TTC549 (cell line): ENCODE results near the gene ENKD1.
"Not testable (repeated sequence)": the region's sequence is repeated elsewhere in the genome, so short reads cannot be mapped to it uniquely, and the experiment has no call there.

Source experiments
- FAIRE-seq: peaks from 2 replicates; lab custom pipeline; 2012; peaks lifted over from hg19 to GRCh38; lab: Jason Lieb, UNC

Gene ENKD1, protein sequence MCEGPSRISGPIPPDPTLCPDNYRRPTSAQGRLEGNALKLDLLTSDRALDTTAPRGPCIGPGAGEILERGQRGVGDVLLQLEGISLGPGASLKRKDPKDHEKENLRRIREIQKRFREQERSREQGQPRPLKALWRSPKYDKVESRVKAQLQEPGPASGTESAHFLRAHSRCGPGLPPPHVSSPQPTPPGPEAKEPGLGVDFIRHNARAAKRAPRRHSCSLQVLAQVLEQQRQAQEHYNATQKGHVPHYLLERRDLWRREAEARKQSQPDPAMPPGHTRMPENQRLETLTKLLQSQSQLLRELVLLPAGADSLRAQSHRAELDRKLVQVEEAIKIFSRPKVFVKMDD

DNA sequence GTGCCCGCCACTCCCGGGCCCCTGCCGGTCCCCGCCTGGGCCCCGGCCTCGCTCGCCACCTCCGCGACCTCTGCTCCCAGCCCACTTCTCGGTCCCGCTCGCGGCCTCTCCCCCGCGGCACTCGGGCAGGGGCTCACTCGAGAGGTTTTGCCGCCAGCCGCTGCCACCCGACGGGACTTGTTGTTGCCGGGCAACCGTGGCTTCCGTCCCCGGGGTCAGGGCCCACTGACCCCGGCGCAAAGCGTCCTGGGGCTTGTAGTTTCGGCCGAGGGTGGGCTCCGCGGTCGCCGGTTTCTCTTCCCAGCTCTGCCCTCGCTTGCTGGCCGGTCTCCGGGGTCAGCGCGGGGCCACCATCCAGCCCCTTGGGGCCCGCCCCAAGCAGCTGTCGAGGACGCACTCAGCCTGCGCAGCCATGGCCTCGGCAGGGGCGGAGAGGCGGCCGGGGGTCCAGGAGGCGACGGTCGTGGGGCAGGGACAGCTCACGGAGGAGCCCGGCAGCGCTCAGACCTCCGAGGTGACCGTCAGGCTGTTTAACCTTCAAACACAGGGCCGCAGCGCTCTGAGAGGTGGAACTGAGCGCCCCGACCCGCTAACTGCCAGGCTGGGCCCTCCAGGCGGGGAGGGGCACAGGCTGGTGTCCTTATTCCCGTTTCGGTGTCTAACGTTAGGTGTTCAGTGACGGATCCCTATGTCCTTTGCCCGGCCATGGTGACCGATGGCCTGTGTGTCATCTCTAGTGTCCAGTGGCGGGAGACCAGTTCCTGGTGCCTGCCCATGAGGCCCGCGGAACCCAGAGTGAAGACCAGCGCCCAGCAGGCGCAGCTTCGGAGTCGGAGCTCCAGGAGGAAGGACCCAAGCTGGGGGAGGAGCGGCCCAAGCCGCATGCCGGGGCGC is at the start of gene ENKD1, which contains the start of gene C16orf86:
TSS of gene ENKD1 (minus strand) at position 192 of the 894 bp plus-strand sequence. CDS start 308 bp downstream, outside the sequence.
TSS of gene C16orf86 (plus strand) at position 256 of the 894 bp plus-strand sequence. CDS start at position 413, 157 bp downstream.
- no peak for FAIRE-seq

- FAIRE-seq, result no peak
Measured at GRCh38 chr16:67716097-67716496, 49.5 kb upstream of the ENKD1 start.

GRCh38 chr16:67714522-67714921 is 48.0 kb upstream of the ENKD1 start:
- no peak for FAIRE-seq

GRCh38 chr16:67713647-67714273 is 47.2 kb upstream of the ENKD1 start:
- no peak for FAIRE-seq

DNA sequence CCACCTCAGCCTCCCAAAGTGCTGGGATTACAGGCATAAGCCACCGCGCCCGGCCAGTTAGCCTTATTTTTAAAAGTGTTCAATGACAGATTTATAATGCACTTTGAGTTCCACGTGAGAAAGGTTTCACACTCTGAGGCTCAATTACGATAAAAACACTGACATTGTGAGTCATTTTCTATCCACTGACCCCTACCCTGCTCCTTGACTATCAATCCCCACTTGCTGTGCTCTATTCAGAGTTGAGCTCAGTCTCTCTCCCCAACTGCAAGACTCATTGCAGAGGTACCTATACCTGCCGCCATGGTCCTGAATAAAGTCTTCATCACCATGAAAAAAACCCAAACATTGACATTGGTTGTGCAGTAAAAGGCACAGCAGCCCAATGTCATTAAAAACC is 44.1 kb upstream of the ENKD1 start:
- FAIRE-seq, result no peak

DNA sequence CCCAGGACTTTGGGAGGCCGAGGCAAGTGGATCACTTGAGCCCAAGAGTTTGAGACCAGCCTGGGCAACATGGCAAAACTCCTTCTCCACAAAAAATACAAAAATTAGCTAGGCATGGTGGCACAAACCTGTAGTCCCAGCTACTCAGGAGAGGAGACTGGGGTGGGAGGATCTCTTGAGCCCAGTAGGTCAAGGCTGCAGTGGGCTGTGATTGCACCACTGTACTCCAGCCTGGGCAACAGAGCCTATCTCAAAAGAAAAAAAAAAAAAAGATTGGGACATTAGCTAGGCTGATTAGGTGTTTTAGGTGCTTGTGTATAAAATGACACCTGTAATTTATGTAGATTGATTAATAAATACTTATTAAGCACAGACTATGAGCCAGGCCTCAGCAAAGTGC is 42.5 kb upstream of the ENKD1 start:
- FAIRE-seq, result no peak

DNA sequence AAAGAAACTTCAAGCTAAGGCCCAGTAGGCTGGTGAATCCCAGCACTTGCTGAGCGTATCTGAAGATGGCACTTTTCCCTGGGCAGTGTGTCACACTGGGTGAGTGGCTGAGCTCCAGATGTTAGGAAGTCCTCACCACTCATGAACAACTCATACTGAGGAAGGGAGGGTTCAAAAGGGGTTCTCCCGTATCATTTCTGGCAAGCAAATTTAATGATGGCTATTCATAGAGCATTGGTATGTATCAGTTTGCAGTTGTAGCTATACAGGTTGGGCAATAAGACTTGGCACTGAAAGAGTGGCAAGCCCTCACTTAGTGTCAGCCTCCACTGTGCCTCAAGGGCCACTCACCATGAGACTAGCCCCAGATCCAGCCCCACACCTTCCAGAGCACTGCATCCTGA is 41.8 kb upstream of the ENKD1 start:
- no peak for FAIRE-seq

DNA sequence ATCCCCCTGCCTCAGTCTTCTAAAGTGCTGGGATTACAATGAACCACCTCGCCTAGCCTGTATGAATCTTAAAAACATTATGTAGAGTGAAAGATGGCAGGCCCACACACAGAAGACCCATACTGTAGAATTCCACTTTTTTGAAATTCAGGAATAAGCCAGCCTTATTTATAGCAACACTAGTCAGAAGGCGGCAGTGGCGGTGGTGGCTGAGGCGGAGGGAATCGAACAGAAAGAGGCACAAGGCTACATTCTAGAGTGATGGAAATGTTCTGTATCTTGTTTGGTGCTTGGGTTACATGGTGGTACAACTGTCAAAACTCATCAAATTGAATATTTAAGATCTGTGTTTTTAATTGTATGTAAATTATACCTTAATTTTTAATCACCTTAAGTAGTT is 41.2 kb upstream of the ENKD1 start:
- FAIRE-seq, result no peak

DNA sequence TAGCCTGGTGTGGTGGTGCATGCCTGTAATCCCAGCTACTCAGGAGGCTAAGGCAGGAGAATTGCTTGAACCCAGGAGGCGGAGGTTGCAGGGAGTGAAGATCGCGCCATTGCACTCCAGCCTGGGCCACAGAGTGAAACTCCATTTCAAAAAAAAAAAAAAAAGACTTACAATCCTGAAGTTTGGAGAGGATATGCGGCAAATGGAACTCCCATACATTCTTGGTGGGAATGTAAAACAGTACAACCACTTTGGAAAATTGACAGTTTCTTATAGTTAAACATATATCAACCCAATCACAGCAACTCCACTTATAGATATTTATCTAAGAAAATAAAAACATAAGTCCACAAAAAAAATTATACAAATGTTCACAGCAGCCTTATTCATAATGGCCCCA is 40.7 kb upstream of the ENKD1 start:
- FAIRE-seq, result no peak

DNA sequence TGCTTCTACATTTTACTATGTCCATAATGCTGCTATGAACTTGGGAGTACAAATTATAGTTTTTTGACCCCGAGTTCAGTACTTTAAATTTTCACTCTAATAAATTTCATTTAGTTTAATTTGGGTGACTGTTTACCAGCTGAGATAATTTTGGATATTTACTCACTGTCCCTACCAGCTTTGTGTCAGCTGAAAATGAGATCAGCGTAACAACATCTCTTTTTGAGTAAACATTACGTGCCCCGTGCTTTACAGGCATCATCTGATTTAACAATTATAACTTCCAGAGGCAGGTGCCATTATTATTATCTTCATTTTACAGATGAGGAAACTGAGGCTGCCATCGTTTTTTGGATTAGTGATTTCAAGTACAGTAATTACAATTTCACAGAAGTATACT is 37.6 kb upstream of the ENKD1 start:
- no peak for FAIRE-seq

DNA sequence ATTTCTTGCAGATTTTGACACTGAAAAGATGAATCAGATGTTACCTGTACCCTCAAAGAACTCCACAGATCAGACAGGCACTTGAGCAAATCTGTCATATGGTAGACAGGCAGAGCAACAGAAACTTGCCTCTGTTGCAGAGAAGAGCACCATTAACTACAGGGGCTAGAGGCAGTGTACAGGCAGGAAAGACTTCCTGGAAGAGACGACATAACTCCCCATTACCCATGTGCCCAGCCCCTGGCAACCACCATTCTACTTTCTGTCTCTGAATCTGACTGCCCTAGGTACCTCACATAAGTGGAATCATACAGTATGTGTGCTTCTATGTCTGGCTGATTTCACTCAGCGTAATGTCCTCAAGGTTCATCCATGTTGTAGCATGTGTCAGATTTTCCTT is 37.1 kb upstream of the ENKD1 start:
- no peak for FAIRE-seq

GRCh38 chr16:67702130-67702529 is 35.6 kb upstream of the ENKD1 start:
- no peak for FAIRE-seq

GRCh38 chr16:67701420-67701819 is 34.9 kb upstream of the ENKD1 start:
- no peak for FAIRE-seq

GRCh38 chr16:67699265-67699664 is 32.7 kb upstream of the ENKD1 start:
- no peak for FAIRE-seq

- FAIRE-seq, result no peak
Measured at GRCh38 chr16:67697422-67698185, 31.1 kb upstream of the ENKD1 start.

GRCh38 chr16:67694611-67695010 is 28.1 kb upstream of the ENKD1 start:
- FAIRE-seq, result no peak

- not testable (repeated sequence) for FAIRE-seq
Measured at GRCh38 chr16:67693517-67694285, 27.2 kb upstream of the ENKD1 start.

GRCh38 chr16:67685388-67686112 is 19.0 kb upstream of the ENKD1 start:
- no peak for FAIRE-seq

- FAIRE-seq, result no peak
Measured at GRCh38 chr16:67683767-67684166, 17.2 kb upstream of the ENKD1 start.
